ENCODE data around the gene ZCCHC14.
"Not testable (repeated sequence)": the region's sequence is repeated elsewhere in the genome, so short reads cannot be mapped to it uniquely, and the experiment has no call there.

Gene ZCCHC14

GRCh38 chr16:87531418-87531817 lies 38.6 kb upstream of the ZCCHC14 start:
- peaks cover 25% of the 10 kb centered on the region for H3K9me3 Mint-ChIP-seq
- H3K27ac Mint-ChIP-seq: no peak overlapping the region
- peaks cover 37% of the 10 kb centered on the region for H3K27me3 Mint-ChIP-seq
- peaks cover 14% of the 10 kb centered on the region for H3K36me3 Mint-ChIP-seq (ENCODE audit: low read depth)
- no peaks in the 10 kb centered on the region for H3K4me1 Mint-ChIP-seq (ENCODE audit: low read depth)
- H3K4me3 Mint-ChIP-seq: no peak overlapping the region

- Mint-ChIP-seq H3K36me3 (ENCODE audit: low read depth) (peaks cover 14% of the 10 kb centered on the region), H3K27ac (no peak overlapping the region), H3K4me1 (ENCODE audit: low read depth) (no peaks in the 10 kb centered on the region), H3K9me3 (peaks cover 25% of the 10 kb centered on the region), H3K27me3 (peaks cover 44% of the 10 kb centered on the region), H3K4me3 (no peak overlapping the region)
Measured at GRCh38 chr16:87528690-87529579, 36.1 kb upstream of the ZCCHC14 start.

GRCh38 chr16:87527055-87527724 lies 34.4 kb upstream of the ZCCHC14 start:
- Mint-ChIP-seq H3K9me3 (peaks cover 15% of the 10 kb centered on the region), H3K27ac (no peak overlapping the region), H3K27me3 (peaks cover 35% of the 10 kb centered on the region)

GRCh38 chr16:87526238-87526947 lies 33.6 kb upstream of the ZCCHC14 start:
- no peak overlapping the region for H3K27ac Mint-ChIP-seq
- H3K4me3 Mint-ChIP-seq: no peak overlapping the region
- no peaks in the 10 kb centered on the region for H3K4me1 Mint-ChIP-seq (ENCODE audit: low read depth)
- H3K9me3 Mint-ChIP-seq: peaks cover 15% of the 10 kb centered on the region
- H3K27me3 Mint-ChIP-seq: peaks cover 35% of the 10 kb centered on the region
- H3K36me3 Mint-ChIP-seq (ENCODE audit: low read depth): peaks cover 5% of the 10 kb centered on the region

More at GRCh38 chr16:87527055-87527724, 34.4 kb upstream of the ZCCHC14 start:
- Mint-ChIP-seq H3K4me1 (ENCODE audit: low read depth) (no peaks in the 10 kb centered on the region), H3K36me3 (ENCODE audit: low read depth) (peaks cover 5% of the 10 kb centered on the region), H3K4me3 (no peak overlapping the region)

GRCh38 chr16:87525352-87525751 lies 32.5 kb upstream of the ZCCHC14 start:
- Mint-ChIP-seq H3K4me3 (no peak overlapping the region), H3K9me3 (peaks cover 10% of the 10 kb centered on the region), H3K27me3 (peaks cover 34% of the 10 kb centered on the region), H3K27ac (no peak overlapping the region), H3K4me1 (ENCODE audit: low read depth) (no peaks in the 10 kb centered on the region), H3K36me3 (ENCODE audit: low read depth) (no peaks in the 10 kb centered on the region)

GRCh38 chr16:87524407-87524806 lies 31.6 kb upstream of the ZCCHC14 start:
- H3K27me3 Mint-ChIP-seq: peaks cover 35% of the 10 kb centered on the region
- H3K9me3 Mint-ChIP-seq: peaks cover 3% of the 10 kb centered on the region
- H3K27ac Mint-ChIP-seq: no peak overlapping the region
- H3K4me1 Mint-ChIP-seq (ENCODE audit: low read depth): no peaks in the 10 kb centered on the region
- no peaks in the 10 kb centered on the region for H3K36me3 Mint-ChIP-seq (ENCODE audit: low read depth)
- H3K4me3 Mint-ChIP-seq: no peak overlapping the region

GRCh38 chr16:87523605-87524004 lies 30.8 kb upstream of the ZCCHC14 start:
- H3K36me3 Mint-ChIP-seq (ENCODE audit: low read depth); H3K4me1 Mint-ChIP-seq (ENCODE audit: low read depth); H3K9me3 Mint-ChIP-seq; H3K27ac Mint-ChIP-seq; H3K4me3 Mint-ChIP-seq: not testable (repeated sequence)
- peaks cover 30% of the 10 kb centered on the region for H3K27me3 Mint-ChIP-seq

GRCh38 chr16:87521764-87522163 lies 28.9 kb upstream of the ZCCHC14 start:
- H3K27me3 Mint-ChIP-seq: peaks cover 25% of the 10 kb centered on the region

GRCh38 chr16:87519170-87519569 lies 26.3 kb upstream of the ZCCHC14 start:
- H3K27me3 Mint-ChIP-seq; H3K27ac Mint-ChIP-seq; H3K9me3 Mint-ChIP-seq; H3K4me3 Mint-ChIP-seq; H3K36me3 Mint-ChIP-seq (ENCODE audit: low read depth); H3K4me1 Mint-ChIP-seq (ENCODE audit: low read depth): not testable (repeated sequence)

More at GRCh38 chr16:87521764-87522163, 28.9 kb upstream of the ZCCHC14 start:
- H3K27ac Mint-ChIP-seq; H3K4me1 Mint-ChIP-seq (ENCODE audit: low read depth); H3K36me3 Mint-ChIP-seq (ENCODE audit: low read depth); H3K9me3 Mint-ChIP-seq; H3K4me3 Mint-ChIP-seq: not testable (repeated sequence)

- H3K36me3 Mint-ChIP-seq (ENCODE audit: low read depth); H3K4me3 Mint-ChIP-seq; H3K27me3 Mint-ChIP-seq; H3K27ac Mint-ChIP-seq; H3K4me1 Mint-ChIP-seq (ENCODE audit: low read depth); H3K9me3 Mint-ChIP-seq: not testable (repeated sequence)
Measured at GRCh38 chr16:87518430-87519051, 25.7 kb upstream of the ZCCHC14 start.

GRCh38 chr16:87517610-87518429 lies 25.0 kb upstream of the ZCCHC14 start:
- not testable (repeated sequence) for H3K4me1 Mint-ChIP-seq (ENCODE audit: low read depth); H3K27me3 Mint-ChIP-seq; H3K27ac Mint-ChIP-seq; H3K36me3 Mint-ChIP-seq (ENCODE audit: low read depth); H3K4me3 Mint-ChIP-seq; H3K9me3 Mint-ChIP-seq

GRCh38 chr16:87516361-87516760 lies 23.5 kb upstream of the ZCCHC14 start:
- Mint-ChIP-seq H3K27ac (no peak overlapping the region), H3K36me3 (ENCODE audit: low read depth) (no peaks in the 10 kb centered on the region), H3K9me3 (no peaks in the 10 kb centered on the region), H3K27me3 (peaks cover 14% of the 10 kb centered on the region), H3K4me3 (no peak overlapping the region), H3K4me1 (ENCODE audit: low read depth) (no peaks in the 10 kb centered on the region)

GRCh38 chr16:87515475-87516330 lies 22.9 kb upstream of the ZCCHC14 start:
- H3K36me3 Mint-ChIP-seq (ENCODE audit: low read depth): no peaks in the 10 kb centered on the region
- no peaks in the 10 kb centered on the region for H3K9me3 Mint-ChIP-seq
- no peaks in the 10 kb centered on the region for H3K4me1 Mint-ChIP-seq (ENCODE audit: low read depth)
- no peak overlapping the region for H3K27ac Mint-ChIP-seq
- H3K4me3 Mint-ChIP-seq: no peak overlapping the region
- H3K27me3 Mint-ChIP-seq: peaks cover 13% of the 10 kb centered on the region
